Retina (tissue), 1 donor: ENCODE results near the gene TUSC2.
A peak's percentile ranks its signal among the peaks of the same experiment; 100 is the strongest.
"Not testable (repeated sequence)": the region's sequence is repeated elsewhere in the genome, so short reads cannot be mapped to it uniquely, and the experiment has no call there.

Experiments used
- DNase-seq: peaks from one replicate; pipeline ENCODE4 v3.0.0-alpha.2; 2016

The TUSC2 gene

GRCh38 chr3:50316657-50317242, 11.3 kb downstream of the TUSC2 start:
- DNase-seq, result peak; percentile 51

- DNase-seq, result no peak
Observed at GRCh38 chr3:50314816-50315215, 13.2 kb downstream of the TUSC2 start.

GRCh38 chr3:50314342-50314741, 13.7 kb downstream of the TUSC2 start:
- DNase-seq, result no peak

- not testable (repeated sequence) for DNase-seq
Observed at GRCh38 chr3:50312041-50312440, 16.0 kb downstream of the TUSC2 start.

GRCh38 chr3:50304601-50305000, 23.4 kb downstream of the TUSC2 start:
- no peak for DNase-seq

GRCh38 chr3:50303013-50303815, 24.8 kb downstream of the TUSC2 start, which contains the start of gene HYAL1:
Gene HYAL1, minus strand, starts transcription at chr3:50303574. Its CDS starts 618 bp downstream, at chr3:50302956.
- no peak for DNase-seq

- DNase-seq, result no peak
Observed at GRCh38 chr3:50302095-50303012, 25.7 kb downstream of the TUSC2 start.

- DNase-seq, result no peak
Observed at GRCh38 chr3:50300681-50301254, 27.3 kb downstream of the TUSC2 start.

GRCh38 chr3:50299929-50300680, 27.9 kb downstream of the TUSC2 start:
- DNase-seq, result peak; percentile 47

- DNase-seq, result no peak
Observed at GRCh38 chr3:50299638-50299928, 28.4 kb downstream of the TUSC2 start.

GRCh38 chr3:50298836-50299637, 29.0 kb downstream of the TUSC2 start, which contains the start of the genes HYAL3 and NAA80:
Gene HYAL3, minus strand, starts transcription at chr3:50299405. Its CDS starts 3,803 bp downstream, at chr3:50295602.
Gene NAA80, minus strand, starts transcription at chr3:50299405. Its CDS starts 1,942 bp downstream, at chr3:50297463.
- DNase-seq, result peak; percentile 97

GRCh38 chr3:50297896-50298725, 29.9 kb downstream of the TUSC2 start:
- no peak for DNase-seq

GRCh38 chr3:50297384-50297775, 30.6 kb downstream of the TUSC2 start:
- DNase-seq, result no peak

- DNase-seq, result no peak
Observed at GRCh38 chr3:50296721-50297383, 31.2 kb downstream of the TUSC2 start.

GRCh38 chr3:50295553-50296431, 32.2 kb downstream of the TUSC2 start:
- no peak for DNase-seq

GRCh38 chr3:50294492-50295403, 33.3 kb downstream of the TUSC2 start:
- DNase-seq, result no peak

GRCh38 chr3:50294089-50294488, 33.9 kb downstream of the TUSC2 start:
- no peak for DNase-seq
